Breast epithelium (tissue), 3 donors: Measurements from ENCODE around the gene AHI1.

ENCODE experiments used
- CTCF ChIP-seq, 3 donors: fragments of 450-650 bp; IDR thresholded peaks; one replicate each; pipeline ENCODE4 v1.5.1; 2016 to 2017; ENCODE audit warnings: antibody characterized with exemption in 3 of 3, mild to moderate bottlenecking in 3 of 3, moderate library complexity in 3 of 3
- POLR2A ChIP-seq: fragments of 450-650 bp; IDR thresholded peaks from one replicate; pipeline ENCODE4 v1.6.1; 2016; ENCODE audit warnings: antibody characterized with exemption, mild to moderate bottlenecking, moderate library complexity
- POLR2AphosphoS5 ChIP-seq, 3 donors: sonication (generic); formaldehyde crosslinking; IDR thresholded peaks; one replicate each; pipeline ENCODE4 v1.6.1; 2017; ENCODE audit warnings: antibody characterized with exemption in 3 of 3

GRCh38 chr6:135479601-135480000 is 17.9 kb downstream of the AHI1 start:
- TF ChIP-seq CTCF (IDR thresholded peaks at IDR 0.05) (no peak), POLR2A (no peak), POLR2AphosphoS5 (IDR thresholded peaks at IDR 0.05) (no peak)
